ENCODE data around the gene RAB23. TPM values are rescaled to one million over a fixed set of nuclear protein-coding genes. Genes with fewer than 3 reads are reported as not detected.

RAB23 gene
- total RNA-seq: 59.3 and 102 TPM in 2 replicates

DNA sequence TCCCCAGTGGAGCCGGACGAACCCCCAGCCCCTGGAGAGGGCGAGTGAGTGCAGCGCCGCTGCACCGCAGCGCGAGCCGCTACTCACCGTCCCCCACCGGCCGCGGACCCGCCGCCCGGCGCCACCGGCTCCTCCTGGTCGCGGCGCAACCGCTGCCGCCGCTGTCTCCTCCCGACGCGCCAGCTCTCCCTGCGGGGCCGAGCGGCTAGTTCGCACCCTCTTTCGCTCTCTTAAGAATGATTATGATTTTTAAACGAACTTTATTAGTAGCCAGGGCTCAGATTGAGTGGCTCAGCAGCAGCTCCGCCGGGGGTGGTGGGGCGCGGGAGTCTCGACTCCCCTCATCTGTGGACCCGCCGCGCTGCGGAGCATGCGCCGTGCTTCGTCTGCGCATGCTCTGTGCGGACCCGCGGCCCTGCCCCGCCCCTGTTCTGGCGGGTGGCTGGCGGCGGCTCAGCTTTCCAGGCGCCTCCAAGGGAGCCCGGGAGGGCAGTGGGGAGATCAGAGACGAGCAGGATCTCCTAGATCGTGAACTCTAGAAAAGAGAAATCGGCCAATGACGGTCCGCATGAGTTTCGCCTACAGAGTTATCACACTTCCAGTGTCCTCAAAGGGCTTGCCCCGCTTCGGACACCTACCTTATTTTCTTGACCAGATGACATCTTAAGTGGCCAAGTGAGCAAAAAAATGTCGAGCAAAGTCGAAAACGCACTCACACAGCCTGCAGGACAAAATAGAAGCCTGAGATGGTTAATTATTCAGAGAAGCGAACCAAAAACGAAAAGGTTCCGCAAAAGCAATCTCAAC is at the start of gene RAB23:
Gene RAB23 (minus strand): TSS at position 372 of the 807 bp plus-strand sequence. CDS start 11,927 bp downstream, outside the sequence.

DNA sequence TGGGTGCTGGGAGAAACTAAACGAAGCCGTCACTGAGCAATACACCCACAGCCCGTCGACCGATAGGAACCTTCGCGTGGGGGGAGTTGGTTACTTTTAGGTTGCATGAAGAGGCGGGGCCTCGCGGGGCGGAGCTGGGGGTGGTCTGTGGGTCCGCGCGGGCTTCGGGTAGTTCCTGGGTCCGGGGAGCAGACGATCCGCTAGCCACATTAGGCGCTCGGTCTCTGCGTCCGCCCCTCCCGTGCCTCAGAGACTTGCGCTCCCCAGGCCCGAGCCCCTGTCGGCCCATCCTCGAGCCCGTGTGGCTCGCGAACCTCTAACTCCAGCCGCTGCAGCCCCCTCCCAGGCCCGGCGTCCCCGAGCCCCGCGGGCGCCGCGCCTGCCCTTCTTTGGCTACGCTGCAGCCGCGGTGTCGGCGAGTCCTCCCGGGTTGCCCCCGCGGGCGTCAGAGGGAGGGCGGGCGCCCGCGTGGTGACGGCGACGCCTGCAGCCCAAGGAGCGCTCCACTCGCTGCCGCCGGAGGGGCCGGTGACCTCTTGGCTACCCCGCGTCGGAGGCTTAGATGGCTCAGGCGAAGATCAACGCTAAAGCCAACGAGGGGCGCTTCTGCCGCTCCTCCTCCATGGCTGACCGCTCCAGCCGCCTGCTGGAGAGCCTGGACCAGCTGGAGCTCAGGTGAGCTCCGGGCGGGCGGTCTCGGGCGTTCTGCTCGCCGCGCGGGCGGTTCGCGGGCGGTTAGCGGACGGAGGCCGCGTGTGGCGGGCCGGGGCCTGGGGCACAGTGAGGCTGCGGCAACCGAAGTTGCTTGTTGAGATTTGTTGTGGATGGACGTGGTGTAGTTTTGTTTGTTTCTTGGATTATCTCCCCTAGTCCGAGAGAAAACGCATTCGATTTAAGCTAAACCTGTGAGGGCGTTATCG is 49.7 kb downstream of the RAB23 start, which contains the start of gene BAG2:
Gene BAG2 (plus strand): TSS at position 191 of the 920 bp plus-strand sequence. CDS start 372 bp downstream, at position 563.

Other genes with a start within 250 kb of the RAB23 start
- 17.5 and 18.5 TPM in 2 replicates for gene KIAA1586, start 175.6 kb downstream of the RAB23 start, total RNA-seq
- 72.7 and 77.7 TPM in 2 replicates for gene ZNF451, start 132.1 kb downstream of the RAB23 start, total RNA-seq
- gene BAG2, start 50.0 kb downstream of the RAB23 start, total RNA-seq: 26.5 and 41.1 TPM in 2 replicates
- gene PRIM2, start 95.3 kb upstream of the RAB23 start, total RNA-seq: 55.4 and 96.3 TPM in 2 replicates

Data from uterine smooth muscle cell (primary cell).